GM13976 (cell line): ENCODE data around the gene ART4.

Experiments
- DNase-seq: peaks from one replicate; pipeline ENCODE4 v3.0.0; 2012; ENCODE audit warnings: low spot score
- in situ Hi-C: fragments of 300-500 bp; cut with MboI; formaldehyde crosslinking; loops from one replicate; pipeline ENCODE4 v1.12.0; 2022; ENCODE audit warnings: low sequenced_read_pairs, mixed read lengths, inconsistent platforms; ENCODE audit not compliant: unreplicated experiment
- TF ChIP-seq, protein P1 (sequence below): IDR thresholded peaks from 2 replicates; pipeline ENCODE4 v1.5.1; 2012; ENCODE audit warnings: borderline replicate concordance, mild to moderate bottlenecking; ENCODE audit not compliant: insufficient read depth; ENCODE audit errors: extremely low read depth, missing control alignments, control extremely low read depth

The ART4 gene

DNA sequence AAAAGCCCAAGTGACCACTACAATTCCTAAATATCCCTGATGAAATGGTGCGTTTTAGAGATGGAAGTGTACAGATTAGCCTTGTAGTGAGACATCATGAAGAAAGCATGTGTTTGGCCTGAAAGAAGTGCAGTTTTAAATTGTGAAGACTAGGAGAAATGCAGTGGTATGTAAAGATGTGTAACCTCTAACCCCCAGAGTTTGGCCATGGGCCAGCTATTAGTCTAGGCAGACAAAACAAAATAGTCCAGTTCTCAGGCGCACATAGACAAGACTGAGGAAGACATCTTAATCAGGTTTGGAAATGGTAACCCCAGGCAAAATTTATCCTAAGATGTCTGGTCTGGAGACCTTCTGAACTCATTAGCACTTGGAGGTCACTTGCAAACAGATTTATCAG is 63.5 kb downstream of the ART4 start:
- in situ Hi-C loops, result no loop called here
- TF ChIP-seq, protein P1, sequence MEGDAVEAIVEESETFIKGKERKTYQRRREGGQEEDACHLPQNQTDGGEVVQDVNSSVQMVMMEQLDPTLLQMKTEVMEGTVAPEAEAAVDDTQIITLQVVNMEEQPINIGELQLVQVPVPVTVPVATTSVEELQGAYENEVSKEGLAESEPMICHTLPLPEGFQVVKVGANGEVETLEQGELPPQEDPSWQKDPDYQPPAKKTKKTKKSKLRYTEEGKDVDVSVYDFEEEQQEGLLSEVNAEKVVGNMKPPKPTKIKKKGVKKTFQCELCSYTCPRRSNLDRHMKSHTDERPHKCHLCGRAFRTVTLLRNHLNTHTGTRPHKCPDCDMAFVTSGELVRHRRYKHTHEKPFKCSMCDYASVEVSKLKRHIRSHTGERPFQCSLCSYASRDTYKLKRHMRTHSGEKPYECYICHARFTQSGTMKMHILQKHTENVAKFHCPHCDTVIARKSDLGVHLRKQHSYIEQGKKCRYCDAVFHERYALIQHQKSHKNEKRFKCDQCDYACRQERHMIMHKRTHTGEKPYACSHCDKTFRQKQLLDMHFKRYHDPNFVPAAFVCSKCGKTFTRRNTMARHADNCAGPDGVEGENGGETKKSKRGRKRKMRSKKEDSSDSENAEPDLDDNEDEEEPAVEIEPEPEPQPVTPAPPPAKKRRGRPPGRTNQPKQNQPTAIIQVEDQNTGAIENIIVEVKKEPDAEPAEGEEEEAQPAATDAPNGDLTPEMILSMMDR, result no peak
- no peak for DNase-seq

DNA sequence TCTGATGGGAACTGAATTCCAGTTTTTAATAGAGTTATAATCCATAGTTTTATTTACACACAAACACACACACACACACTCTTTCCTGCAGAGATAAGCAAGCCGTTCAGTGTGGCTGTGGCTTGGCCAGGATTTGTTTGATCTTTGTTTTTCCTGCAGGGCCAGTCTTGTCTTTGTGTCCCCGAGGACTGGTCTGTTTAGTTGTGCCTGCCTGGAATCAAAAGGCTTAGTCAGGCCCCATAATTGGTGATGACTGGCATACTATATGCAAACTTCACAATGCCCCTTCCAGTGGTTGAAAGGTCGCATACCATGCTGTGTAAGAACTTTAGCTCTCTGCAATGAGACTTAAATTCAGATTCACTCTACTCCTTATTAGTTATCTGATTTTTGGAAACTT is 66.1 kb downstream of the ART4 start:
- in situ Hi-C loops, result no loop called here
- TF ChIP-seq, protein P1, result no peak
- DNase-seq, result no peak

DNA sequence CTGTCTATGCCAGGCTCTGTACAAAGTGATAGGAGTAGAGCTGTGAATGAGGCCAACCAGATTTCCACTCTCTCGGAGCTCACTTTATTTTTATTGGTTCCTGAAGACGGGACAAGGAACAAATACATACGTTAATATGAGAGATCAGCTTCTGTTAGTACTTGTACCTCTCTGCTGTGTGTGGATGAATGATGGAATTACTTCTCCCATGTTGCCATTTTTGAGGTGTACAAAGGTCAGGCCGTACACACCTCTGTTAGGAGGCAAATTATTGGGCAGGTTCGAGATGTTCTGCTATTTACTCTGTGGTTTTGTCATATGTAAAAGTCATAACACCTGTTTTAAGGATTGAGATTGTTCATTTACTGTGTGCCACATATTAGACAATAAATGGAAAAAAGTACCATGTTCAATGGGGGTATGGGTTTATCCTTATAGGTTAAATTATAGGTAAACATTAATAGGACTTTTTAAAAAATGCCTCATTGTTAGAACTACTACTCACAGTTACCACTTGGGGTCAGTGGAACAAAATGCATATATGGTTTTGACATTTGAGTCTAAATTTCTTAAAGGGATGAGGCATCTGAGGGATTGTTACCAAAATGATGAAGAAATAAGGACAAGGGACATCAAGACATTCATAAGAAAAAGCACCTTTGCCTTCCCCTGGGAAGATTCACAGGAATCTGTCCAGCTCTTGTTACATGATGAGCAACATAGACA is 66.9 kb downstream of the ART4 start:
- no peak for DNase-seq
- in situ Hi-C loops, result no loop called here
- TF ChIP-seq, protein P1, result peak; percentile 11

DNA sequence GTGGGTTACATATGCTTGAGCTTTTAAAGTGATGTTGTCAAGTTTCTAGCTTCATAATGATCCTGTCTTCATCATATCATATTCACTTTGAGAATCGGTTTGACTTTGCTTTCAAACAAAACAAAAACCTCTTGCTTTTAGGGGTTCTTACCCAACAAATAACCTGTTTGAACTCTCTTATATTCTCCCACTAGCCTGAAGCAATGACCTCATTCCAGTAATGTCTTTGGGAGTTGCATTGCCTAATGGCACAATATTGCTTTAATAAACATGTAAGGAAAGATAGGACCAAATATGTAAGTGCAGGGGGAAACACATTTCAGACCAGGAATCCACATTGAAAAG is 67.7 kb downstream of the ART4 start:
- in situ Hi-C loops, result no loop called here

More for the DNA sequence above, 67.7 kb downstream of the ART4 start:
- TF ChIP-seq, protein P1, result no peak
- DNase-seq, result no peak
